OCI-M2 (cell line): ENCODE data around the gene SMTNL2.
A peak's percentile ranks its signal among the peaks of the same experiment; 100 is the strongest.
"Not testable (repeated sequence)": the region's sequence is repeated elsewhere in the genome, so short reads cannot be mapped to it uniquely, and the experiment has no call there.

Experiments used
- DNase-seq: peaks from one replicate; lab custom pipeline; 2025; ENCODE audit not compliant: unreplicated experiment; lab: John Stamatoyannopoulos, UW

The SMTNL2 gene

DNA sequence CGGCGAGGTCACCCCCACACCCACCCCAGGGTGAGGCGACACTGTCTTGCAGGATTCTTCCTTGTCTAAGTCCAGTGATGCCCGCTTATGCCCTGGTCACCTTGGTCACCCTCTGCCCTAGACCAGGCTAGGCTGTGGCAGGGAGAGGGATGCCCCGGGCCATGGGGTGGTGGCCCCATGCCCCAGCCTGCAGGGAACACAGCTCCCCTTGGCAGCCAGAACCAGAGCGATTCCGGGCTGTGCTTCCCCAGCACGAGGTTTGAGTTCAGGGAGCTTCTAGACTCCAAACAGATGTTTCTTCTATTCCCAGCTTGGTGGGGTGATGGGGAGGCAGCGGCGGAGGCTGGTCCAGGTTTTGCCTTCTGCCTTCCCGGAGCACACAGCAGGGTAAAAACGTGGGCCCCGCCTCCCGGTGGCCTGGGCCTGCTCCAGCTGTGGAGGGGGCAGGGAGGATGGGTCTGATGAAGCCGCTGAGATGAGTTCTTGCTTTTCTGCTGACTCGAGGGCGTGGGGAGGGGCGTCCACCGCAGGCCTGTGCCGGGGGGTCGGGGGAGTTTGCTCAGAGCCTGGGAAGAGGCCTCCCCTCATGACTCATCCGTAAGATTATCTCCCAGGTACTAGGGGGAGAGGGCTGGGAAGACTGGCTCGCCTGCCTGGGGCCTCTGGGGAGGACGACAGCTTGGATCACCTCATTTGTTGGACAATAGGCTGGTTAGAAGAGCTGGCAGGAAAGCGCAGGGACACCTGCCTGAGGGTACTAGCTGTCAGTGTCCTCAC lies 15.4 kb downstream of the SMTNL2 start:
- DNase-seq: no peak

DNA sequence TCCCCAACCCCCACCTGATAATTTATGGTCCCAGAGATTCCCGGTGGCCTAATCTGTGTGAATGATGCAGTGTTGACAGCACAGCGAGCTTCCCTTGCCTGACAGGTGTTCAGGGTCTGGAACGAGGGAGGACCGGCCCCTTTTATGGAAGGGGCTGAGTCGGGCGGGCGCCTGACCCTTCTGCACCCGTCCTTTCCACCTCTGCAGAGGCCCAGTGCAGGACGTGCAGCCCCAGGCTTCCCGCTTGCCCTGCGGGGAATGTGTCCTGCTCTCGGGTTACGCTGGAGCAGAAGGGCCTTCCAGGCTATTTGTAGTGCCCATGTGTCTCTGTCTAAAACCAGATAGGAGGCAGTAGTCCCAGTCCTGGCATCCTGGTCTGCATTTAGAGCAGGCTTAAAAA lies 16.2 kb downstream of the SMTNL2 start:
- DNase-seq: no peak

DNA sequence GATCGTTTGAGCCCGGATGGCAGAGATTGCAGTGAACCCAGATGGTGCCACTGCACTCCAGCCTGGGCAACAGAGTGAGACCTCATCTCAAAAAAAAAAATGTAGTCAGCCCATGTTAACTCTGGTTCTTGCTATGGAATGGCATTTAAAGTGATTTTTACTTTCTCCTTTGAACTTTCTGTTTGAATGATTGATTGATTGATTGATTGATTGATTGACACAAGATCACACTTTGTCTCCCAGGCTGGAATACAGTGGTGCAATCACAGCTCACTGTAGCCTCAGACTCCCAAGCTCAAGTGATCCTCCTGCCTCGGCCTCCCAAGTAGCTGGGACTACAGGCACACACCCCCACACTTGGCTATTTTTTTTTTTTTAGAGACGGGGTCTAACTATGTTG lies 17.0 kb downstream of the SMTNL2 start:
- DNase-seq: no peak

DNA sequence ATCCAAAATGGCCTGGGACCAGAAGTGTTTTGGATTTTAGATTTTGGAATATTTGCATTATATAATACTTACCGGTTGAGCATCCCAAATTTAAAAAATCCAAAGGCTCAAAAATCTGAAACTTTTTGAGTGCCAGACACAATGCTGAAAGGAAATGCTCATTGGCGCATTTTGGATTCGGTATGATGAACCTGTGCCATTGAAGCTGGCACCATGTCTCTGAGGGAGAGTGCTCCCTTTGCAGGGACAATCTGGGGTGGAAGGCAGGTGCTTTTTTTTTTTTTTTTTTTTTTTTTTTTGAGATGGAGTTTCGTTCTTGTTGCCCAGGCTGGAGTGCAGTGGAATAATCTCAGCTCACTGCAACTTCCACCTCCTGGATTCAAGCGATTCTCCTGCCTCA lies 17.7 kb downstream of the SMTNL2 start:
- no peak for DNase-seq

DNA sequence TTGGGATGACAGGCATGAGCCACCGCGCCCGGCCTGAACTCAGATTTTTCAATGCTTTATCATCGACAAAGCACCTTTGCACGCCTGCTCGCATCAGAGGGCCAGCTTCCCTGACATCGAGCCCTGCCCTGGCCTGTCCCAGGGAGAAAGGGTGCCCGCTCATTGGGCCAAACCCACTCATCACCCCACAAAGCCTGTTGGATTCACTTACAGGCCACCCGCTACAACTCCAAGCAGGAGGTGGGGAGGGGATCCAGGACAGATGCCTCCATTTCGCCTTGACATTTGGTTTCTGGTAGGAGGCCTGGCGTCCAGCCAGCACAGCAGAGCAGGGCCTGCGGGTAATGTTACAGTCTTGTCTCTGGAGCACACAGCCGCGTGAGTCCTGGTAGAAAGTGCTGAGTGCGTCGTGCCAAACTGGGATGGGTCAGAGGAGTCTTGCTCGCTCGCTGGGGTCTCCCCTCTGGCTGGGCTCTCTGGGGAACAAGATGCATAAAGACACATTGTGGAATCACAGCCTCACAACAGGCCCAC lies 19.8 kb downstream of the SMTNL2 start:
- DNase-seq: no peak

DNA sequence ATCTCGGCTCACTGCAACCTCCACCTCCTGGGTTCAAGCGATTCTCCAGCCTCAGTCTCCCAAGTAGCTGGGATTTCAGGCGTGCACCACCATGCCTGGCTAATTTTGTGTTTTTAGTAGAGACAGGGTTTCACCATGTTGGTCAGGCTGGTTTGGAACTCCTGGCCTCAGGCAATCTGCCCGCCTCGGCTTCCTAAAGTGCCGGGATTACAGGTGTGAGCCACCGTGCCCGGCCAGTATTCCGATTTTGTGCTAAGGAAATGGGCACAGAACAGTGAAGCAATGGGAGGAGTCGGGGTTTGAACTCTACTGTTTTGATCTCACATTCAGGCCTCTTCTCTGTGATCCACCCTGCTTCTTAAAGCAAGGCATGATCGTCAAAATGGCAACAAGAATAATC lies 20.4 kb downstream of the SMTNL2 start:
- not testable (repeated sequence) for DNase-seq

DNA sequence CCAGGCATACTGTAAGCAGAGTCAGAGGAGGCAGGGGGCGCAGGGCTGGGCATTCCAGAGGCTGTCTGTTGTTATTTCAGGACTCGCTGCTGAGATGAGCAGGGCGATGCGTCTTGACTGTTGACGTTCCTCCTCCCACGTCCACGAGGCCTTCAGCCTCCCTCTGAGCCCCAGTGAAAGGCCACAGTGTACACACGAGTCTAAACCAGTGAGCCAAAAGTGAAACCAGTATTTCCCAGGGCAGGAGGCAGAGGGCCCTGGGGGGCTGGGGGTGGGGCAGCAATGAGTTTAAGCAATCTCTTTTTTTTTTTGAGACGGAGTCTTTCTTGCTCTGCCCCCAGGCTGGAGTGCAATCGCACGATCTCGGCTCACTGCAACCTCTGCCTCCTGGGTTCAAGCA lies 21.5 kb downstream of the SMTNL2 start:
- no peak for DNase-seq

DNA sequence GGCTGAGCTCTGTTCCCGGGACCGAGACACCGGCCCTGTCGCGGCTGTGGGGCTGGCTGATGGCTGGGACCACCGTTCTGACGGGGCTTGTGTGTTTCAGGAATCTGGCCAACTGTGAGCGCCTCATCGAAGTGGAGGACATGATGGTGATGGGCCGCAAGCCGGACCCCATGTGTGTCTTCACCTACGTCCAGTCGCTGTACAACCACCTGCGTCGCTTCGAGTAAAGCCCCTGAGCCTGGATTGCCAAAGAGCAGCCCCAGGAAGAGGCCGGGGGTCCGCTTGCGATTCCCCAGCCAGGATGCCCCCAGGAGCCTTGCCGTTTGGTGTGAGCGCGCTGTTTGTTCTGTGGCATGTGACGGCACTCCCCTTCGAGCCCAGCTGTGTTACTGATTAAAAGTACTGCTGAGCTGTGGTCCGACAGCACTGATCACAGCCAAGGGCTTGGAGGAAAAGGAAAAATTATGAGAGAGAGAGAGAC lies 23.0 kb downstream of the SMTNL2 start:
- no peak for DNase-seq

DNA sequence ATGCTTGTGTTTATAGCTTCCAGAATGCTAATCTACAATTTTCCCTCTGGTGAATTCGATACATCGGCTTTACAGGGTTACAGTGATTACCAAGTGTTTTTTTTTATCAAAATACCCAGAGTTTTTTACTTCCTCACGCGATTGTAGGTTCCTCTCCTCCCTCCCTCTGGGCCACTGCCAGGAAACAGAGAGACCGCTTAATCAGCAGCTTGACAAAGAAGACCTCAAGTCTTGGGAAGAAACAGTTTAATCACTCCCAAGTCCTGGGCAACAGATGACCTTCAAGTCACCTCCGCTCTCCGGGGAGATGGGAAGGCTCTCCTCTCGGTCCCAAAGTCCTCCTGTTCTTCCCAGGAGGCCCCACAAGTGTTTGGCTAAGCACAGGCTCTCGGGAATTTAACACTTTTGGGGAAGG lies 23.5 kb downstream of the SMTNL2 start:
- DNase-seq: peak; percentile 68

DNA sequence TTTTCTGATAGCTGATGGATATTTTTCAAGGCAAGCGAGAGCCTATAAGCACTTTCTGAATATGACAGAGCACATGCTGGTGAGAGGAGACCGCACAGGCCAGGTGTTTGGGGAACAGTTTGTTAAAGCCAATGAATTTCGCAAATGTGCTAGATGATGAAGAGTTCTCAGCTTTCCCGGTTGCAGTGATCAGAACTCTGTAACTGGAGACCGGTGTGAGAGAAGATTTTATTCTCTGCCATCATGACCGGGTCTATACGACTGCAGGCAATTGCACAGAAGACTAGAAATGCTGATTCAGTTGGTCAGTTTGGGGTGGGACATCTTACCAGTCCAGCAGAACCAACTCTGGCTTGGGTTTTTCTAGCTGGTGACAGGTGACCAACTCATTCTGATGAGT lies 25.4 kb downstream of the SMTNL2 start:
- no peak for DNase-seq

DNA sequence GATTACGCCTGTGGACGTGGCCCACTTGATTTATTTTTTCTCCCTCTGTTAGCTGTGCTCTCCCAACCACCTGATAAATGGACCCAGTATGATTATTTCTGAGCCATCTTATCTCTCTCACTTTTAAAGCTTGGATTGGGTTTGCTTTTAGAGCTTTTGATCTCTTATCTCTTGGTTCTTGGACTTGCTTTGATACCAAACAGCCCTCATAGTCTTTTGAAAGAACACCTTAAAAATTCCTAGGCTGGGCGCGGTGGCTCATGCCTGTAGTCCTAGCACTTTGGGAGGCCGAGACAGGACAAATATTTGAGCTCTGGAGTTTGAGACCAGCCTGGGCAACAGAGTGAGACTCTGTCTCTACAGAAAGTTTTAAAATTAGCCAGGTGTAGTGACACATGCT lies 25.8 kb downstream of the SMTNL2 start:
- DNase-seq: no peak

DNA sequence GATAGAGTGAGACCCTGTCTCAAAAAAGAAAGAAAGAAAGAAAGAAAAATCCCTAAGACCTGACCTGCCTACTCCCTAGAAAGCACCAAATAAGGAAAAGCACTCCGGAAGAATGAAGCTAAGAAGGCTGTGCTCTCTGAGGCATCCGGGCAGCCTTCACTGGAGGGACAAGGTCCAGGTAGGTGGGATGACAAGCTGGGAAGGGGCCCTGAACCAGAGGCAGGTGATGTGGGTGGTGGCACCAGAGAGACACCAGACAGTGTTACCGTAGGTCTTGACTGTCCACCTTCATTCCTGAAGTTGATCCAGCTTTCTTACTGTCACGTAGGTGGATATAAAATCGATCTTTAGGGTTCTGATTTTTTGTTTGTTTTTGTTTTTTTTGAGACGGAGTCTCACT lies 26.3 kb downstream of the SMTNL2 start:
- DNase-seq: no peak

DNA sequence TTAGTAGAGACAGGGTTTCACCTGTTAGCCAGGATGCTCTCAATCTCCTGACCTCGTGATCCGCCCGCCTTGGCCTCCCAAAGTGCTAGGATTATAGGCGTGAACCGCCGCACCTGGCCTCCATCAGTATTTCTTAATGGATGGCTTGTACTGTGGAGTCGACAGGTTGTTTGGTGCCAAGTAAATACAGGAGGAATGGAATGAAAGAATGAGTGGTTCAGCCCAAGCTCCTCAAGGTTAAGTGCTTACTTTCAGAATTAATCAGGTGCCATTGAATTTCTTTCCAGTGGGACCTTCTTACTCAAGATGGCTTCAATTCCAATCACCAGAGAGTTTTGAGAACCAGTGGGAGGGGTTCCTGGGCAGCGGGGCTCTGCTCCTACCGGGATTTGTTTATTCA lies 32.1 kb downstream of the SMTNL2 start:
- no peak for DNase-seq

DNA sequence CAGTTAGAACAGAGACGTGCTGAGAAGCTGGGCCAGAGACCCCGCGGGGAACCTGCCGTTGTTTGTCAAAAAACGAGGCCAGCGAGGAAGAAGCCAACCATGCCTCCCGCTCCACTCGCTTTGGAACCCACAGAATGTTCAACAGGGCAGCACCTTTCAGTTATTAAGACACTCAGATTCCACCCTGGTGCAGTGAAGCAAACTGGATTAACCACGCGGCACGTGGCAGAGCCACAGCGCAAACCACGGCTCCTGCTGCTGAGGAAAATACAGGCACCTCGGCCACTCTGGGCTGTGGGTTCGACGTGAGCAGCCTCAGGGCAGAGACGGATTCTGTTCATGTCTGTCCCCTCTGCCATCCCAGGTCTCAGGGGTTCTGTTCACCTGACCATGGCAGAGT lies 32.8 kb downstream of the SMTNL2 start:
- DNase-seq: no peak

DNA sequence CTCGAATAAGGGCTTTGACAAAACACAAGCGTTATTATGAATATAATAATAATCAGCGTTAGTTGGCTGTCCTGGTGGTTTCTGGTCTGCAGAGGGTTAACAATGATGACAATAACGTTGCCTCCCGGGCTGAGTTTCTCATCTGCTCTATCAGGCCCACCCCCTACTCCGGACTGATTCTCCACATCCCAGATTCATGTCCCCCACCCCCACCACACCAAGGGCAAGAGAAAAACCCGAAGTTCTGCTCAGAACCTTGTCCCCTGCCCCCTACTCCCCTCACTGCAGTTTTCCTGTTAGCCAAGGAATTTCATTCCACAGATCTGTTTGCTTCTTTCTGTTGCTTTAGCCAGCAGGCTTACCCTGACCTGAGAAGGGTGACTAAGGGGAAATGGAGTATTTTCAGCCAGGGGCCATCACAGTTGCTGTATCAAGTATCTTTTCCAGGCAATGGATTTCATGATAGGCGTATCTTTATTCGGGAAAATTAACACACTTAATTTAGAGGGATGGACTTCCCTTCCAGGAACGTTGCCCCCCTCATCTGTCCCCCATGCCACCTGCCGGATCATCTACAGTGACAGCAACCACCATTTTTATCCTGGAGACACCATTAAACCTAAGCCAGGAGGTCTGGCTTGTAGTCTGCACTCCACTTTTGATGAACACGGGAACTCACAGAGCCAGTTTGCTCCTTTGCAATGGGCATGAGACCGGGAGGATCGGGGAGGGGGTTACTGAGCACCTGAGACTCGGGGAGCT lies 33.4 kb downstream of the SMTNL2 start:
- DNase-seq: no peak

DNA sequence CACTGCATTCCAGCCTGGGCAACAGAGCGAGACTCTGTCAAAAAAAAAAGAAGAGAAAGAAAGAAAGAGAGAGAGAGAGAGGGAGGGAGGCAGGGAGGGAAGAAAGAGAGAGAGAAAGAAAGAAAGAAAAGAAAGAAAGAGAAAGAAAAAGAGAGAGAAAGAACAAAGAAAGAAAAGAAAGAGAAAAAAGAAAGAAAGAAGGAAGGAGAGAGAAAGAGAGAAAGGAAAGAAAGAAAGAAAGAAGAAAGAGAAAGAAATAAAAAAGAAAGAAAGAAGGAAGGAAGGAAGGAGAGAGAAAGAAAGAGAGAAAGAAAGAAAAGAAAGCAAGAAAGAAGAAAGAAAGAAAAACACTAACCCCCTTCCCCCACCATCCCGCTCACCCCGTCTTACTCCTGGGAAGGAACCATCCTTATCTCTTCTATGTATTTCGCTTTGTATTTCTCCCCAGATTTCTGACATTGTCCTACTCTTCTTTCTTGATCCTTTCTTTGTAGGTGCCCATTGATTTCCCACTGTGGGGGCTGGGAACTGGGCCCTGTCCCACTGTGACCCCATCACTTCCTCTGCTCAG lies 36.3 kb downstream of the SMTNL2 start:
- DNase-seq: no peak

DNA sequence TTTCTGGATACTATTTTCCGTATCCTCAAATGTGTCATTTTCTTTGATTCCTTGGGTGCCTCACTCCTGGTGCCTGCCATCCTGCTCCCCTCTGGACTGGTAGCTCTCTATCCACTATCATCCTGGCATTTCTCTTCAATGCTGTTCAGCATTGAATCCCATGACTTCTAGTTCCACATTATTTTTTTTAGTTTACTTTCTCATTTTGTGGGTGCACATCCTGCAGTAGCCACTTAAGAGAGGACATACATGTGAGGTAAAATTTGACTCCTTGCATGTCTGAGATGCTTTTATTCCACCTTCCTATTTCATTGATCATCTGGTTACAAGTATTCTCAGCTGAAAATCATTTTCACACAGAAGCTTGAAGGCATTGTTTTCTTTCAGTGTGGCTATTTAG lies 38.0 kb downstream of the SMTNL2 start:
- no peak for DNase-seq

DNA sequence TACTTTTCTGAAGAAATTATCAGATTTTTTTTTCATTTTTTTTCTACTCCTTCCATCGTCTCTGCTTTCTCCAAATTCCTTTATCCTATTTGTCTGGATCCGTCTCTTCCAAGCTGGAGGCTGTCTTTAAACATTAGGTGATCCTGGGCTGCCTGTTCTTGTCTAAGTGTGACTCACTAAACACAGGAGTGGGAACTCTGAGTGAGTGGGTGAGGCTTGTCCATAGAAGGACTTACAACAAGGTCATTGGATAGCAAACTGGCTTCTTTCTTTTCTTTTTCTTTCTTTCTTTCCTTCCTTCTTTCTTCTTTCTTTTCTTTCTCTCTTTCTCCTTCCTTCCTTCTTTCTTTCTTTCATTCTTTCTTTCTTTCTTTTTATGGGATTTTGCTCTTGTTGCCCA lies 38.9 kb downstream of the SMTNL2 start:
- DNase-seq: no peak

DNA sequence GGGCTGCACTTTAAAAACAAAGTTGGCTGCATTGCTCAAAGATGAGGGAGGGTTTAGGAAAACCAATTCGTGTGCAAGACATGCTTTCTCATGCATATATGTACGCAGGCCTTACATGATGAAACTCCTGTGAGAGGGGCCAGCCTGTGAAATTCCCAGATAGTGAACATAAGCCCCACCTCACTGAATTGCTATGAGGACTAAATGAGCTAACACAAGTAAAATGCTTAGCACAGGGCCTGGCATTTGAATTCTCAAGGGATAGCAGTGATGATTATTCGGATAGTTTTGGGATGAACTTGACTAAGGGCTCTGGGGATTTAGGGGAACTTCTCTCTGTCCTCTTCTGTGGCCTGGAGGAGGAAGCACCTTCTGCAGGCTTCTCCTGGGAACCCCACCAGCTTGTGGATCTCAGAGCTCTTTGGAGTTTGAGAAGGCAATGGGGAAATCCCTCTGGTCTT lies 40.2 kb downstream of the SMTNL2 start:
- DNase-seq: not testable (repeated sequence)

DNA sequence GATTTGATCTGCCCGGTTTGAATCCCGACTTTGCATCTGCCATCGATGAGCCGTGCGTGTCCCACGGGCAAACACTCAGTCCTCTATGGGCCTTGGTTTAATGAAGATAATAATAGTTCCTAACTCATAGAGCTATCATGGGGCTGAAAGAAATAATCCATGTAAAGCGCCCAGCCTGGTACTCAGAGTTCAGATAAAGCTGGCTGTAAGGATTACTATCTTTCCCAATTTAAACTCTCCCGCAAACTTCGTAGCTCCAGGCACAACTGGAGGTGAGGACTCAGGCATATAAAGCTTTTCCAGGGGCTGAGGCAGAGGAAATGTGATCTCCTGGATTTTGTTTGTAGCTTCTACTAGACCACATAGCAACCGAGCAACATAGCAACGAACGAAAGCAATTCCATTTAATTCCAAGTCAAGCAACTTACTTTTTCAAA lies 40.9 kb downstream of the SMTNL2 start:
- no peak for DNase-seq

DNA sequence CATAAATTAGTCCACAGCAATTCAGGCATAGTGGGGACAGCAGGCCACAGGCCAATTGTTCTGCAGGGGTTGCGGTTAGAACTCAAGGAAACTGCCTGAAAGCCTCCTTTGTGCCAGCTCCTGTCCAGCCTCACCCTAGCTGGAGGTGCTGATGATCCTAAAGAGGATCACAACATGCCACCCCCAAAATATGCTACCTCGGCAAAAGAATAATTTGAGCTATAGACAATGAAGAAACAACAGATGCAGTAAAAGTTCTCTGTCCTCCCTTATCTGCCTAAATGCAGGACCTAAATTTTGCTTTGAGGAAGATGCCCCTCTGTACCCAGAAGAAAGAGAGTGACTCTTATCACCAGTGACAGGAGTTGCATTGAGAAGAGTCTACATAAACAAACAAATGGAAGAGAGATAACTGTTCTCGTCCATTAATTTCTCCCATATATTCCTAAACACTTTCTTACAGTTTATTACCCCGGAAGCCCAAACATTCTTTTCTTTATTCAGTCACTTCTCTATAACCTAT lies 42.5 kb downstream of the SMTNL2 start:
- no peak for DNase-seq
